Lung (tissue), 12 donors: ENCODE results near the gene TNC. TPM values are rescaled to one million over a fixed set of nuclear protein-coding genes. Genes with fewer than 3 reads are reported as not detected.

Source experiments
- ATAC-seq: fragments of 200-7000 bp; cut with Tn5 transposase; one replicate; pipeline ENCODE4 v1.9.1; 2020; ENCODE audit warnings: moderate number of reproducible peaks; ENCODE audit not compliant: insufficient read depth, low FRiP score
- DNase-seq, 3 donors: peaks; one replicate each; pipeline ENCODE4 v3.0.0-alpha.2; 2013 to 2017
- H3K27ac ChIP-seq, 2 donors: one replicate each; pipeline ENCODE4 v1.5.1; 2013; ENCODE audit warnings: mild to moderate bottlenecking in 2 of 2, moderate library complexity in 2 of 2, control low read depth in 1 of 2, inconsistent platforms in 1 of 2, low read depth in 1 of 2, low read length in 1 of 2
- H3K27me3 ChIP-seq, 3 donors: one replicate each; pipeline ENCODE4 v1.5.1; 2013; ENCODE audit warnings: low read length in 2 of 3; ENCODE audit not compliant: control insufficient read depth in 3 of 3, insufficient read depth in 3 of 3
- H3K36me3 ChIP-seq, 4 donors: one replicate each; pipeline ENCODE4 v1.5.1; 2013; ENCODE audit warnings: low read length in 4 of 4, mild to moderate bottlenecking in 1 of 4, moderate library complexity in 1 of 4; ENCODE audit not compliant: control insufficient read depth in 4 of 4, insufficient read depth in 4 of 4
- H3K4me1 ChIP-seq, 5 donors: one replicate each; pipeline ENCODE4 v1.5.1; 2013; ENCODE audit warnings: low read length in 5 of 5, mild to moderate bottlenecking in 2 of 5, moderate library complexity in 1 of 5; ENCODE audit not compliant: control insufficient read depth in 5 of 5, insufficient read depth in 5 of 5
- H3K4me3 ChIP-seq: one replicate; pipeline ENCODE4 v1.5.1; 2013; ENCODE audit warnings: mild to moderate bottlenecking, control low read depth, moderate library complexity
- H3K9ac ChIP-seq, 2 donors: one replicate each; pipeline ENCODE4 v1.5.1; 2013; ENCODE audit warnings: low read length in 2 of 2, control low read depth in 1 of 2; ENCODE audit not compliant: insufficient read depth in 1 of 2
- H3K9me3 ChIP-seq, 4 donors: one replicate each; pipeline ENCODE4 v1.5.1; 2013; ENCODE audit warnings: low read length in 3 of 4, mild to moderate bottlenecking in 1 of 4, moderate library complexity in 1 of 4; ENCODE audit not compliant: control insufficient read depth in 4 of 4, insufficient read depth in 3 of 4
- WGBS, 2 donors: extraction: QIAGEN DNeasy Blood & Tissue Kit; methylation state at CpG; one replicate each; pipeline ENCODE4 v1.1.7; 2013; 5-methylcytosine and 5-hydroxymethylcytosine counted together
- polyA plus RNA-seq, 2 donors: library from polyadenylated mRNA; stranded (reverse); fragments of 200-250 nt; gene quantifications; one replicate each; pipeline ENCODE4 v1.2.1, GENCODE V29; 2013
- total RNA-seq, 2 donors: library from RNA; depleted of rRNA in 1 of 2; stranded (reverse); fragments of >200 nt in 1 of 2; gene quantifications; one replicate each; pipeline ENCODE4 v1.2.1, GENCODE V29; 2014 to 2021
- TF ChIP-seq, protein P1 (sequence below): IDR thresholded peaks from 2 replicates; pipeline ENCODE4 v1.5.1; 2012; ENCODE audit warnings: mild to moderate bottlenecking; ENCODE audit errors: control extremely low read depth, extremely low read depth
- donor health status: control.
- donor health status: control.
- donor health status: Bipolar disorder and iron deficiency.
- donor health status: healthy.
- donor health status: DM: yes; HTN: yes; CAD: no.

TNC gene
- total and polyA plus RNA-seq, 4 donors: 3.9 to 242 (median 80.5) TPM

GRCh38 chr9:115093520-115093919, 24.4 kb downstream of the TNC start:
- no peak for ATAC-seq
- 87% methylated on average over 2 of the region's 2 CpGs for WGBS, 2 donors

DNA sequence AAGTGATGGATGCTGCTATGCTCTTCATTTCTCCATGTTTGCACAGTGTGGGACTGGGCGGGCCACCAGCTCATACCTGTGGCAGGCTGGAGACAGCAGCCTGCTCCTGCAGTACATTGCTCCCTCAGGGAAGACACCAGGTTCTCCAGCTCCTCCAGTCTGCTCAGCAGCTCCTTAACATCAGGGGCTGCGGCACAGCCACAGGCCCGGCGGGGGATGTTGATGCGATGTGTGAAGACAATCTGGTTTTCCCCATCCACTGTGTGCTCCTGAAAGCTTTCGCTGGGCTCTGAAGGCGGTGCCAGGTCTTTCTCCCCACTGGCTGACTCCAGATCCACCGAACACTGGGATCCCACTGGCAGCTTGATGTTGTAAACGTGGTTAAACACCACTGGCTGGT, 27.5 kb downstream of the TNC start:
- no peak for ATAC-seq
- TF ChIP-seq, protein P1, sequence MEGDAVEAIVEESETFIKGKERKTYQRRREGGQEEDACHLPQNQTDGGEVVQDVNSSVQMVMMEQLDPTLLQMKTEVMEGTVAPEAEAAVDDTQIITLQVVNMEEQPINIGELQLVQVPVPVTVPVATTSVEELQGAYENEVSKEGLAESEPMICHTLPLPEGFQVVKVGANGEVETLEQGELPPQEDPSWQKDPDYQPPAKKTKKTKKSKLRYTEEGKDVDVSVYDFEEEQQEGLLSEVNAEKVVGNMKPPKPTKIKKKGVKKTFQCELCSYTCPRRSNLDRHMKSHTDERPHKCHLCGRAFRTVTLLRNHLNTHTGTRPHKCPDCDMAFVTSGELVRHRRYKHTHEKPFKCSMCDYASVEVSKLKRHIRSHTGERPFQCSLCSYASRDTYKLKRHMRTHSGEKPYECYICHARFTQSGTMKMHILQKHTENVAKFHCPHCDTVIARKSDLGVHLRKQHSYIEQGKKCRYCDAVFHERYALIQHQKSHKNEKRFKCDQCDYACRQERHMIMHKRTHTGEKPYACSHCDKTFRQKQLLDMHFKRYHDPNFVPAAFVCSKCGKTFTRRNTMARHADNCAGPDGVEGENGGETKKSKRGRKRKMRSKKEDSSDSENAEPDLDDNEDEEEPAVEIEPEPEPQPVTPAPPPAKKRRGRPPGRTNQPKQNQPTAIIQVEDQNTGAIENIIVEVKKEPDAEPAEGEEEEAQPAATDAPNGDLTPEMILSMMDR: no peak
- H3K27ac ChIP-seq: no peak overlapping the region
- H3K27me3 ChIP-seq: no peaks in the 10 kb centered on the region
- H3K36me3 ChIP-seq: peaks cover 0 to 5% (median 2%) of the 10 kb centered on the region in 4 donors
- H3K9me3 ChIP-seq: no peaks in the 10 kb centered on the region
- no peak overlapping the region for H3K9ac ChIP-seq
- peaks cover 0 to 14% (median 0%) of the 10 kb centered on the region in 5 donors for H3K4me1 ChIP-seq
- WGBS, 2 donors: 92 to 95% methylated on average over 9 of the region's 9 CpGs
- no peak for DNase-seq
- no peak overlapping the region for H3K4me3 ChIP-seq

More at GRCh38 chr9:115093520-115093919, 24.4 kb downstream of the TNC start:
- H3K9ac ChIP-seq: no peak overlapping the region
- H3K36me3 ChIP-seq: no peaks in the 10 kb centered on the region
- H3K27me3 ChIP-seq: no peaks in the 10 kb centered on the region
- peaks cover 0 to 24% (median 7%) of the 10 kb centered on the region in 5 donors for H3K4me1 ChIP-seq
- TF ChIP-seq, protein P1: no peak
- H3K27ac ChIP-seq: no peak overlapping the region
- DNase-seq: peak in 2 of 3 donors; percentile 40 to 60
- no peaks in the 10 kb centered on the region for H3K9me3 ChIP-seq
- no peak overlapping the region for H3K4me3 ChIP-seq

DNA sequence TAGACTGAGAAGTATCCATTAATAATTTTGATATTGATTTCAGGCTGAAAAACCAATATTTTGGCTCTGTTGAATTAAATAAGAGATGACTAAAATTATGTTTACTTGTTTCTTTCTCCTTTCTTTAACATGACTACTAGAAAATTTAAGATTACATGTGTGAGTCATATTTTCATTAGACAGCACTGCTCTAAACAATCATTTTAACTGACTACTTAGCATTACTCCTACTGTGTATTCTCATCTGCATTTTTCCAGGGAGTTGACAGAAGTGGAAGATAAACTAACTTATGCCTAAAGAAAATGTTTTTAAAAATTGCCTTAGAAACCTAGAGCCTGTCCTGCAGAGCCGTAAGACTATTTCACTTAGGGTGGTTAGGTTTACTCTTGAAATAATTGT, 29.1 kb downstream of the TNC start:
- no peak overlapping the region for H3K4me3 ChIP-seq
- no peak overlapping the region for H3K9ac ChIP-seq
- H3K36me3 ChIP-seq: peaks cover 0 to 5% (median 2%) of the 10 kb centered on the region in 4 donors
- H3K9me3 ChIP-seq: no peaks in the 10 kb centered on the region
- DNase-seq: no peak
- ATAC-seq: no peak
- 96 to 98% methylated on average over 1 of the region's 1 CpG for WGBS, 2 donors
- TF ChIP-seq, protein P1: no peak
- H3K4me1 ChIP-seq: peaks cover 0 to 9% (median 0%) of the 10 kb centered on the region in 5 donors
- no peaks in the 10 kb centered on the region for H3K27me3 ChIP-seq
- no peak overlapping the region for H3K27ac ChIP-seq

DNA sequence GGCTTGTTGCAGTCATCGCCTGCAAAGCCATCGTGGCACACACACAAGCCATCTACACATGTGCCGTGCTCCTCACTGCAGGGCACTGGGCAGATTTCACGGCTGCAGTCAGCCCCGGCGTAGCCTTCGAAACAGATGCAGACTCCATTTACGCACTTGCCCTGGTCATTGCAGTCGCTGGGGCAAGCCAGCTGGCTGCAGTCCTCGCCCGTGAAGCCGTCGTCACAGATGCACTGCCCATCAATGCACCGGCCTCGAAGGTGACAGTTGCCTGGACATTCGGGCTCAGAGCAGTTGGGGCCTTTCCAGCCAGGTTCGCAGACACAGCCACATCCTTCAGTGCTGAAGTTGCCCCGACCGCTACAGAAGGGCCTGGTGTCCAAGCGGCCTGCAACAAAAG, 31.1 kb downstream of the TNC start:
- Histone ChIP-seq H3K4me1 (no peaks in the 10 kb centered on the region), H3K9me3 (no peaks in the 10 kb centered on the region), H3K9ac (no peak overlapping the region), H3K4me3 (no peak overlapping the region), H3K27me3 (no peaks in the 10 kb centered on the region), H3K36me3 (peaks cover 0 to 13% (median 4%) of the 10 kb centered on the region in 4 donors), H3K27ac (no peak overlapping the region)
- DNase-seq: no peak
- 95 to 97% methylated on average over 20 of the region's 20 CpGs for WGBS, 2 donors
- ATAC-seq: no peak
- TF ChIP-seq, protein P1: no peak
